NCI-H748 (cell line): ENCODE data around the gene UBN2.
"Not testable (repeated sequence)": the region's sequence is repeated elsewhere in the genome, so short reads cannot be mapped to it uniquely, and the experiment has no call there.

Experiments used
- DNase-seq: peaks from one replicate; lab custom pipeline; 2025; ENCODE audit not compliant: unreplicated experiment; lab: John Stamatoyannopoulos, UW

UBN2 gene

DNA sequence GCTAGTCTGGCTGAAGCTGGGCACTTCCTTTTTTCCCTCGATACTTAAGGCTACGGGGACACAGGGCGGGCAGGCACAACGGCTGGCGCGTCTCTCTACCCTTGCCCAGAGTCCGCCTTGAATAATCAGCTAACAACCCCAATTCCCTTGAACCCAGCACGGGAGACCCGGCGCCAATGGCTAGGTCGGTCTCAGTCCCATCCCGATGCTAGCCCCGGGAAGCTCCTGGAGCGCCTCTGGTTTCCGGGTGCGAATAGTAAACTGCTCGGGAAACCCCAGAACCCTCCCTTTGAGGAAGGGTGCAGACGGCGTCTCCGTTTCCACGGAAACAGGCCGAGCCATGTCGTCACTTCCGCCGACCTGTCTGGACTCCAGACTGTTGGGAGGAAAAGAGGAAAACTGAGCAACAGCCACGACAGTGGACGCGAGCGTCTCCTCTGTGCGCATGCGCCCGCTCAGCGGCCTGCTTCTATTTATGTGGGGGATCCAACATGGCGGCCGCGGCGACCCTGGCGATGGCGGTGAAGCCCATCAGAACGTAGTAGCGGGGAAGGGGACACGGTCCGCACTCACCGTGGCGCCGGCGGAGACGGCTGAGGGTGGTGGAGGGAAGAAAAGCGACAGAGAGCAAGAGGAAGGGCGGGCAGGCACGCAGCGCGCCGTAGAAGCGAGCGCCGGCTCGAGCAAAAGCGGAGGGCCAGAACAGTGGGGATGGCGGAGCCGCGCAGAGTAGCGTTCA is at the start of gene UBN2:
Gene UBN2, plus strand, starts transcription at position 464 of the 739 bp plus-strand sequence. Its CDS starts 248 bp downstream, at position 712.
- peak; percentile 98 for DNase-seq

DNA sequence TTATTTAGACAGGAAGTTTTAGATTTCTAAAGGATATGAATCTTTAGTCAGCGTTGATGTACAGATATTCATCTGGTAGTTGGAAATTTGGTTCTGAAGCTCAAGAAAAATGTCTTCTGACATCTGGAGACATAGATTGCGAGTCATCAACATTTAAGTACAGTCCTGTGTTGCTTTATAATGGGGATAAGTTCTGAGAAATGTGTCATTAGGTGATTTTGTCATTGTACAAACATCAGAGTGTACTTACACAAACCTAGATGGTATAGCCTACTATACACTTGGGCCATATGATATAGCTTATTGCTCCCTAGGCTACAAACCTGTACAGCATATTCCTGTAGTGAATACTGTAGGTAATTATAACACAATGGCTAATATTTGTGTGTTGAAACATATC is 49.6 kb upstream of the UBN2 start:
- DNase-seq: no peak

DNA sequence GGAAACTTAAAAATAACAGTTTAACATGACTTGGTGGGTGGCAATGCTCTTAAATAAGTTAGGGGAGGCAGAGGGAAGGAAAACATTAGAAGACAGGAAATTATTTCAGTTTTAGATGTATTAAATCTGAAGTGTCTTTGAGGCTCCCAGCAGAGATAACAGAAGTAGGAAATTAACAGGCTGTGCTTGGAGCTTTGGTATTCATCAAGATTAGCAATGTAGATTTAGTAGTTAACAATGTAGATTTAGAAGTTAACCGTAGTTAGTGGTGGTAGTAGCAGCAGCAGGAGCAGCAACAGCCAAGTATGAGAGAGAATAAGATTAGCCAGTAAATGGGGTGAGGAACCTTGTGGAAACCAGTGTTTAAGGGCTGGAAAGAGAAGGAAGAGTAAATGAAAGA is 48.7 kb upstream of the UBN2 start:
- DNase-seq: no peak

DNA sequence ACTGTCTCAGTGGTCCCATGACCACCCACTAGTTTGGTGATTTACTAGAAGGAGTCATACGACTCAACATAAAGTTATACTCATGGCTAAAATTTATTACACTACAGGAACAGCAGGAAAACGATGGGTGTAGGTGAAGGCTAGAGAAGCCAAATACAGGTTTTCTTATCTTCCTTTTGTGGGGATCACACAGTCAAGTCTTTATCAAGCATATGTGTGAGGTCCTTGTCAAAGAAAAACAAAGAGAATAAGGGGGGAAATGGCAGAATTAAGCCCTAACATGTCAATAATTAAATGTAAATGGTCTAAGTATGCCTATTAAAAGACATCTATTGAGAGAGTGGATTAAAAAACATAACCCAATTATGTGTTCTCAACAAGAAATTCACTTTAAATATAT is 47.8 kb upstream of the UBN2 start:
- no peak for DNase-seq

DNA sequence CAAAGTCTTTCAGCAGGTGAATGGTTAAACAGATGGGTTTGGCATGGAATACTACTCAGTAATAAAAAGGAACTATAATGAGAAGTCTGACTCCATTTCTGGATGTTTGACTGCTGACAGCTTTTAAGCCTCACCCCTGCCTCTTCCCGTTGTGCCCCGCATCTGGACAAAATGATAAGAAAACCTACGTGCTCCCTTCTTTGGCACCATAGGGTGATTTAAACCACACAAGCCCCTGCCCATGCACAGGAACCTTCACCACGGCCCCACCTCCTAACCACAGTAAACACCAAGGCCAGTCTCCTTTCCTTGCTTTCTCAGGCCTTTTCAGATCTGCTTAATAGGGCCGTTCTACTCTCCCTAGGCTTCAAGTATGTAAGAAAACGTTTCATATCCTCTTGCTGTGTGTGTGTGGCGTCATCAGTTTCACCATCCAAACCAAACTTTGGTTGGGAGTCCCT is 47.1 kb upstream of the UBN2 start:
- no peak for DNase-seq

DNA sequence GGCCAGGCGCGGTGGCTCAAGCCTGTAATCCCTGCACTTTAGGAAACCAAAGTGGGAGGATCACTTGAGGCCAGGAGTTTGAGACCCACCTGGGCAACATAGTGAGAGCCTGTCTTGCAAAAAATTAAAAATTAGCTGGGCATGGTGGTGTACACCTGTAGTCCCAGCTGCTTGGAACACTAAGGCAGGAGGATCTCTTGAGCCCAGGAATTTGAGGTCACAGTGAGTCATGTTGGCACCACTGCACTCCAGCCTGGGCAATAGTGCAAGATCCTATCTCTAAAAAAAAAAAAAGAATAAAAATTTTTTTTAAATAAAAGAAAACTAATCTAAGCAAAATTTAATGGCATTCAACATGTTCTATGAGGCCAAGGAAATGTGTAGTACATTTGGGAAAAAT is 44.9 kb upstream of the UBN2 start:
- no peak for DNase-seq

DNA sequence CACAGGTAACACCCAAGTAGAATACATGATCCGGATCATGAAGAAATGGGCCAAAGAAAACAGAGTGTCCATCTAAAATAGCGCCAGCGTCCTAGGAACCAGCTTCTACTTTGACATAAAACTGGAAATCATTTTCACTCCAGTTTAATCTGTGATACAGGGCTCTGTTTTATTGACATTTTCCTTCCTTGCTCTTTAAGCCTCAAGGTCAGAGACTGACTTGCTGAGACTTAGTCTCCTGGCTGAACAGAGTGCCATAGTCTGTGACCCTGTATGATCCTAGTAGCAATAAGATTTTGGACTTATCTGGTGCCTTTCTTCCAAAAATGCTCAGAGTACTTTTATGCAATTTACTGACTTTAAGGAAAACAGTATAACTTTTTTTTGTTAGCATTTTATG is 41.7 kb upstream of the UBN2 start:
- no peak for DNase-seq

DNA sequence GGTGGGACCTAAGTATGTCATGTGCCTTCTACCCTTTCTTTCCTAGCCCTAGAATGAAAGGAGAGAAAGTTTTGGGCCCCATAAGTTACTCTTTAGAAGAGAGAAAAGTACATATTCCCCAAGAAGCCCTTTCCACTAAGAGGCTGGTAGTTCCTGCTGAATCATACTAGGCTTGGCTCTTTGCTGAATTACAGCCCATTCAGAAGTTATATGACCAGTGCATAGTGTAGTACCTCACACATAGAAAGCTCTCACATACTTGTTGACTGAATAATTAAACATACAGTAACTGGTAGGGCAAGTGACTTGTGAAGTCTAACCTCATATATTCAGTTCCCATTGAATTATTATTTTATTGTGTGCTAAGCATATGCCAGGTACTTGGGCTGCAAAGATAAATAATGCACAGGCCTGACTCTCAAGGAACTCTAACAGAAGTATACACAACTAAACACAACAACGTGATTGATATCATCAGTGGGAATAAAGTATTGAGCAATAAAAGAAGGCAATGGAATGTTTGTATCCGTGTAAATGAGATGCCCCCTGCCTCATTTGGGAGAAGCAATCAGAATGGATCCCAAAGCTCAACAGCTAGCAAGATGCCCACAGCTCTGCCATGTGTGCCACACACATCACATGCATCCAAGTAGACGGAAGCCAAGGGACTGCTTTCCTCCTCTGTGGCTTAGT is 38.9 kb upstream of the UBN2 start:
- DNase-seq: no peak

DNA sequence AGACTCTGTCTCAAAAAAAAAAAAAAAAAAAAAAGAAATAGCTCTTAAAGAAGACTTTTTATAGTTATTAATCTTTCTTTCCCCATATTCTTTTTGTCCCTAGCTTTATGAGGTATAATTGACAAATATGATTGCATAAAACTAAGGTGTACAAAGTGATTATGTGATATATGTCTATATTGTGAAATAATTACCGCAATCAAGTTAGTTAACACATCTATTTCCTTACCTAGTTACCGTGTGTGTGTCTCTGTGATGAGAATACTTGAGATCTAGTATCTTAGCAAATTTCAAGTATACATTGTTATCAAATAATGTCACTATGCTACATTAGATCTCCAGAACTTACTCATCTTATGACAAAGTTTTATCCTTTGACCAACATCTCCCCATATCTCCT is 30.7 kb upstream of the UBN2 start:
- DNase-seq: no peak

DNA sequence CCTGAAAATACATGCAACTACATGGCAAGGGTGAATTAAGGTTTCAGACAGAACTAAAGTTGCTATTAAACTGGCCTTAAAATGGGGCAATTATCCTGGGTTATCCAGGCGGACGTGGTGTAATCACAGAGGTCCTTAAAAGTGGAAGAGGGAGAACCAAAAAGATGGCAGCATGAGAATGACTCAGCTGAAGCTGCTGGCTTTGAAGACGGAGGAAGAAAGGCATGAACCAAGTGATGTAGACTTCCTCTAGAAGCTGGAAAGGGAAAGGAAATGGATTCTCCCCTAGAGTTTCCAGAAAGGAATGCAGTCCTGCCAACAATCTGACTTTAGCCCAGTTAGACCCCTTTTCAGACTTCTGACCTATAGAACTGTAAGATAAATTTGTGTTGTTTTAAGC is 27.0 kb upstream of the UBN2 start:
- no peak for DNase-seq

DNA sequence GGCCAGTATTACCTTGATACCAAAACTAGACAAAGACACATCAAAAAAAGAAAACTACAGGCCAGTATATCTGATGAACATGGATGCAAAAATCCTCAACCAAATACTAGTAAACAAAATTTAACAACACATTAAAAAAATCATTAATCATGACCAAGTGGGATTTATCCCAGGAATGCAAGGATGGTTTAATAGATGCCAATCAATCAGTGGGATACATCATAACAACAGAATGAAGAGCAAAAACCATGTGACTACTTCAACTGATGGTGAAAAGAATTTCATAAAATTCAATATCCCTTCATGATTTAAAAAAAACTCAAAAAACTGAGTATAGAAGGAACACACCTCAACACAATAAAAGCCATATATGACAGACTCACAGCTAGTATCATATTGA is 25.2 kb upstream of the UBN2 start:
- DNase-seq: no peak

DNA sequence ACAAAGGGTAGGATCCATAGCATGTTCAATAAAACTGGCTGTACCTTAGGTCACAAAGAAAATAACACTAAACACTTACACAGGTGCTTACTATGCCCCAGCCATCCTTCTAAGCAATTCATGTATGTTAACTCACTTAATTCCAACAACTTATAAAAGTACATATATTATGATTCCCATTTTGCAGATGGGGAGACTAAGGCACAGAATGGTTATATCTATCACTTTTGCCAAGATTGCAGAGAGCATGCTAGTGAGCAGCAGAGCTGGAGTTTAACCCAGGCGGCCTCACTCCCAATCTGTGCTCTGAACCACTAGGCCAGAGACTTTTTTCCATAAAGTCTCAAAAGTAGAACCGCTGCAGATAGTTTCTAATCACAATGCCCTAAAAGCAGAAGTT is 18.9 kb upstream of the UBN2 start:
- no peak for DNase-seq

DNA sequence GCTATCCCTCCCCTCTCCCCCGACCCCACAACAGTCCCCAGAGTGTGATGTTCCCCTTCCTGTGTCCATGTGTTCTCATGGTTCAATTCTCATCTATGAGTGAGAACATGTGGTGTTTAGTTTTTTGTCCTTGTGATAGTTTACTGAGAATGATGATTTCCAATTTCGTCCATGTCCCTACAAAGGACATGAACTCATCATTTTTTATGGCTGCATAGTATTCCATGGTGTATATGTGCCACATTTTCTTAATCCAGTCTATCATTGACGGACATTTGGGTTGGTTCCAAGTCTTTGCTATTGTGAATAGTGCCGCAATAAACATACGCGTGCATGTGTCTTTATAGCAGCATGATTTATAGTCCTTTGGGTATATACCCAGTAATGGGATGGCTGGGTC is 17.5 kb upstream of the UBN2 start:
- DNase-seq: not testable (repeated sequence)

DNA sequence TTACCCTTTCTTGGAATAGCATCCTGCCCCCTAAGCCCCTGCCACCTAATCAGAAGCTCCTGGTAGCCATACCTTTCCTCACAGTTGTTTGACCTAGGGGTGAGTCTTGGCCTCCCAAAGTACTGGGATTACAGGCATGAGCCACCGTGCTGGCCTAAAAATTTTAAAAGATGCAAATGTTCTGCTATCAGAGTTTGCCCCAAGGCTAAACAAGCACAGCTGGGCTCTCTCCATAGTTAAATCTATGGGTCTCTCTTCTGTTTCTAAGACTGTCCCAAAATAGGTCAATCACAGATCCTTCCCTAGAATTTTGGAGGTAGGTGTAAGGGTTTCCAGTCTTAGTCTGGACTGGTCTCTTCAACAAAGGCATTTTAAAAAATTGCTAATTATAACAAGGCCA is 12.9 kb upstream of the UBN2 start:
- DNase-seq: no peak

DNA sequence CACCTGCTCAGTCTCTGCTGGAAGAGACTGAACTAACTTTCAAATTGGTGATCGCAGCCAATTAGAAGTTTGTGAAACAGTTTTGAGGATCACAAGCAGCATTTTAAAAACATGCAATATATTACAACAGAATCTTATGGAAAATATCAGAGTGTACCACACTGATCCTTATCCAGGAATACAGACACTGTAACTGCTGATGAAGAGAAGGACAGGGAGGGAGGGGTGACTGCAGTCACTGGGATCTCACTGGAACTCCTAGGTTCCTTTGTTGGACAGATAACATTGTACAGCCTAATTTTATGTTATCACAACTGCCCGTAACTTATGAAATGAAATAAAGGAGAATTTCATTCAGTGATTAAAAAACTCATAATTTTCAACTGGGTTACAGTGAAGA is 6.8 kb upstream of the UBN2 start:
- DNase-seq: no peak

DNA sequence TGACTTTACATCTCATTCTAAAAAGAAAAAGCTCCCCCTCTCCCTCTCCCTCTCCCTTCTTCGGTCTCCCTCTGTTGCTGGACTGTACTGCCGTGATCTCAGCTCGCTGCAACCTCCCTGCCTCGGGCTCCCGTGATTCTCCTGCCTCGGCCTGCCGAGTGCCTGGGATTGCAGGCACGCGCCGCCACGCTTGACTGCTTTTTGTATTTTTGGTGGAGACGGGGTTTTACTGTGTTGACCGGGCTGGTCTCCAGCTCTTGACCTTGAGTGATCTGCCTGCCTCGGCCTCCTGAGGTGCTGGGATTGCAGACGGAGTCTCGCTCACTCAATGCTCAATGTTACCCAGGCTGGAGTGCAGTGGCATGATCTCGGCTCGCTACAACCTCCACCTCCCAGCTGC is 6.2 kb upstream of the UBN2 start:
- not testable (repeated sequence) for DNase-seq

DNA sequence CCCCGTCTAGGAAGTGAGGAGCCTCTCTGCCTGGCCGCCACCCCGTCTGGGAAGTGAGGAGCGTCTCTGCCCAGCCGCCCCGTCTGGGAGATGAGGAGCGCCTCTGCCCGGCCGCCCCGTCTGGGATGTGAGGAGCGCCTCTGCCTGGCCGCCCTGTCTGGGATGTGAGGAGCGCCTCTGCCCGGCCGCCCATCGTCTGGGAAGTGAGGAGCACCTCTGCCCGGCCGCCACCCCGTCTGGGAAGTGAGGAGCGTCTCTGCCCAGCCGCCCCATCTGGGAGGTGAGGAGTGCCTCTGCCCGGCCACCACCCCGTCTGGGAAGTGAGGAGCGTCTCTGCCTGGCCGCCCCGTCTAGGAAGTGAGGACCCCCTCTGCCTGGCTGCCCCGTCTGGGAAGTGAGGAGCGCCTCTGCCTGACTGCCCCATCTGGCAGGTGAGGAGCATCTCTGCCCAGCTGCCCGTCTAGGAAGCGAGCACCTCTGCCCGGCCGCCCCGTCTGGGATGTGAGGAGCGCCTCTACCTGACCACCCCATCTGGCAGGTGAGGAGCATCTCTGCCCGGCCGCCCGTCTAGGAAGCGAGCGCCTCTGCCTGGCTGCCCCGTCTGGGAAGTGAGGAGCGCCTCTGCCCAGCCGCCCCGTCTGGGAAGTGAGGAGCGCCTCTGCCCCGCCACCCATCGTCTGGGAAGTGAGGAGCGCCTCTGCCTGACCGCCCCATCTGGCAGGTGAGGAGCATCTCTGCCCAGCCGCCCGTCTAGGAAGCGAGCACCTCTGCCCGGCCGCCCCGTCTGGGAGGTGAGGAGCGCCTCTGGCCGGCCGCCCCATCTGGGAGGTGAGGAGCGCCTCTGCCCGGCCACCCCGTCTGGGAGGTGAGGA is 5.5 kb upstream of the UBN2 start:
- DNase-seq: not testable (repeated sequence)

DNA sequence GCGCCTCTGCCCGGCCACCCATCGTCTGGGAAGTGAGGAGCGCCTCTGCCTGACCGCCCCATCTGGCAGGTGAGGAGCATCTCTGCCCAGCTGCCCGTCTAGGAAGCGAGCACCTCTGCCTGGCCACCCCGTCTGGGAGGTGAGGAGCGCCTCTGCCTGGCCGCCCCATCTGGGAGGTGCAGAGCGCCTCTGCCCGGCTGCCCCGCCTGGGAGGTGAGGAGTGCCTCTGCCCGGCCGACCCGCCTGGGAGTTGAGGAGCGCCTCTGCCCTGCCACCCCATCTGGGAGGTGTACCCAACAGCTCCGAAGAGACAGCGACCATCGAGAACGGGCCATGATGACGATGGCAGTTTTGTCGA is 4.9 kb upstream of the UBN2 start:
- not testable (repeated sequence) for DNase-seq

DNA sequence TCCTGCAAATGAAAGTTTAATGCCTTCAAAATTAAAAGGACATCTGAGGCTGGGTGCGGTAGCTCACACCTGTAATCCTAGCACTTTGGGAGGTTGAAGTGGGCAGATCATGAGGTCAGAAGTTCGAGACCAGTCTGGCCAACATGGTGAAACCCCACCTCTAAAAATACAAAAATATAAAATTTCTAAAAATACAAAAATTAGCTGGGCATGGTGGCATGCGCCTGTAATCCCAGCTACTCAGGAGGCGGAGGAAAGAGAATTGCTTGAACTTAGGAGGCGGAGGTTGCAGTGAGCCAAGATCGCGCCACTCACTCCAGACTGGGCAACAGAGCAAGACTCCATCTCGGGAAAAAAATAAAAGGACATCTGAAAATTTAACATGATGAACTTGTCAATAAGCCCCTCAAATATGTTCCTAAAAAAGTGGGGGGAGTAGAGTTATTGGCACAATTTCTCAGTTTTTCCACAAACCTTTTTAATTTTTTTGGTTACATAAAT is 4.0 kb upstream of the UBN2 start:
- DNase-seq: not testable (repeated sequence)

DNA sequence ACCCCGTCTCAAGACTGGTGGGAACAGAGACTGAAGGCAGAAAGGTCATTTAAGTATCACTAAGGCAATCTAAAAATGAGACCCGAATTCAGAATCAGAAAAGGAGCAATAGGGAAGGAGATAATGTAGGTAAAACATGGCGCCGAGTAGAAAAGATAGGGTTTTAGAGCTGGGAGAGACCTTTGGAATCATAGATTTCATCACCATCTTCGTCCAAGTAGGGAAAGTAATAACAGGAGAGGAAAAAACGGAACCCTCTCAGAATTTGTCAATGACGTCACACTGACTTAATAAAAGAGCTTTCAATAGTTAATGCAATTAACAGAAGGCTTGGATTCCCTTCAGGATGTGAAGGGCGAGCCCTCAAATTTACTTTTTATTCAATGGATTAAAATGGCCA is 1.0 kb upstream of the UBN2 start:
- DNase-seq: no peak

DNA sequence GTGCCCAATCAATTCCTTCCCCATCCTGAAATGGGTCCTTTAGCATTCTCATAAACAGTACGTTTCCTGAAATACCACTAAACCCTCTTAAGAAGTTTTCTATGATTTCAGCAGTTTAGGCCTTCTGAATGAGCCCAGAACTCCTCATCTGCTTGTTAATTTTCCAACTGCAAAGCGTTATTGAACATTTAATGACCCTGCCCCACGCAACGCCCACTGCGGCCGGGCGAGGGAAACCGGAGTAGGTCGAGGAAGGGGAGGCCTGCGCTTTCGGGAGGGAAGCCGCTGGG is 608 bp upstream of the UBN2 start:
- DNase-seq: no peak
